MG63 (cell line): ENCODE measurements around the gene KRT86. TPM values are rescaled to one million over a fixed set of nuclear protein-coding genes. Genes with fewer than 3 reads are reported as not detected.
A peak's percentile ranks its signal among the peaks of the same experiment; 100 is the strongest.
"Not testable (repeated sequence)": the region's sequence is repeated elsewhere in the genome, so short reads cannot be mapped to it uniquely, and the experiment has no call there.

Source experiments
- DNase-seq: peaks from one replicate; pipeline ENCODE4 v3.0.0-alpha.2; 2020
- H3K27me3 ChIP-seq: fragments of 250-450 bp; sonication (Bioruptor Pico); 2 replicates; pipeline ENCODE4 v1.5.1; 2020; ENCODE audit warnings: mild to moderate bottlenecking, moderate library complexity
- H3K36me3 ChIP-seq: fragments of 250-450 bp; sonication (Bioruptor Pico); 2 replicates; pipeline ENCODE4 v1.5.1; 2020; ENCODE audit warnings: mild to moderate bottlenecking, moderate library complexity
- H3K4me3 ChIP-seq: fragments of 250-450 bp; sonication (Bioruptor Pico); 2 replicates; pipeline ENCODE4 v1.5.1; 2020; ENCODE audit warnings: mild to moderate bottlenecking, moderate library complexity
- H3K9me3 ChIP-seq: fragments of 250-450 bp; sonication (Bioruptor Pico); 2 replicates; pipeline ENCODE4 v1.5.1; 2020; ENCODE audit warnings: mild to moderate bottlenecking, moderate library complexity
- total RNA-seq: library from RNA; depleted of rRNA; stranded (reverse); fragments of >200 nt; shearing (Covaris generic); gene quantifications from 2 replicates; pipeline ENCODE4 v1.2.3, GENCODE V29; 2014; ENCODE audit warnings: low replicate concordance

The KRT86 gene
- total RNA-seq, 1 experiment from 2014 or later, result 13.6 TPM

- no peak for DNase-seq
- Histone ChIP-seq H3K9me3 (no peaks in the 10 kb centered on the region), H3K4me3 (no peak overlapping the region), H3K27me3 (no peaks in the 10 kb centered on the region), H3K36me3 (no peaks in the 10 kb centered on the region)
These were observed 38.6 kb upstream of the KRT86 start for GRCh38 chr12:52235822-52236361.

- Histone ChIP-seq H3K9me3 (no peaks in the 10 kb centered on the region), H3K27me3 (no peaks in the 10 kb centered on the region), H3K36me3 (no peaks in the 10 kb centered on the region), H3K4me3 (no peak overlapping the region)
- no peak for DNase-seq
These were observed 37.9 kb upstream of the KRT86 start for GRCh38 chr12:52236386-52237050.

GRCh38 chr12:52238207-52238840 is 36.1 kb upstream of the KRT86 start:
- no peak for DNase-seq
- H3K9me3 ChIP-seq, result no peaks in the 10 kb centered on the region
- H3K4me3 ChIP-seq, result no peak overlapping the region

GRCh38 chr12:52238916-52239646 is 35.4 kb upstream of the KRT86 start:
- H3K4me3 ChIP-seq, result no peak overlapping the region
- H3K27me3 ChIP-seq, result no peaks in the 10 kb centered on the region
- no peak for DNase-seq
- H3K9me3 ChIP-seq, result no peaks in the 10 kb centered on the region
- H3K36me3 ChIP-seq, result no peaks in the 10 kb centered on the region

More at GRCh38 chr12:52238207-52238840, 36.1 kb upstream of the KRT86 start:
- H3K27me3 ChIP-seq, result no peaks in the 10 kb centered on the region
- H3K36me3 ChIP-seq, result no peaks in the 10 kb centered on the region

- no peaks in the 10 kb centered on the region for H3K9me3 ChIP-seq
- DNase-seq, result no peak
- H3K36me3 ChIP-seq, result no peaks in the 10 kb centered on the region
- H3K27me3 ChIP-seq, result no peaks in the 10 kb centered on the region
- no peak overlapping the region for H3K4me3 ChIP-seq
These were observed 34.7 kb upstream of the KRT86 start for GRCh38 chr12:52239767-52240166.

GRCh38 chr12:52240247-52240646 is 34.2 kb upstream of the KRT86 start:
- H3K36me3 ChIP-seq, H3K4me3 ChIP-seq, DNase-seq, H3K27me3 ChIP-seq, H3K9me3 ChIP-seq: not testable (repeated sequence)

GRCh38 chr12:52241205-52241842 is 33.1 kb upstream of the KRT86 start:
- H3K36me3 ChIP-seq, result peaks cover 8% of the 10 kb centered on the region
- no peaks in the 10 kb centered on the region for H3K27me3 ChIP-seq
- no peak overlapping the region for H3K4me3 ChIP-seq
- no peak for DNase-seq
- H3K9me3 ChIP-seq, result no peaks in the 10 kb centered on the region

GRCh38 chr12:52242442-52243258 is 31.8 kb upstream of the KRT86 start:
- peaks cover 19% of the 10 kb centered on the region for H3K36me3 ChIP-seq
- no peaks in the 10 kb centered on the region for H3K9me3 ChIP-seq
- no peak for DNase-seq
- H3K4me3 ChIP-seq, result no peak overlapping the region
- H3K27me3 ChIP-seq, result no peaks in the 10 kb centered on the region

GRCh38 chr12:52243259-52243855 is 31.1 kb upstream of the KRT86 start:
- peak; percentile 69 for DNase-seq
- no peak overlapping the region for H3K4me3 ChIP-seq
- H3K36me3 ChIP-seq, result peaks cover 22% of the 10 kb centered on the region

GRCh38 chr12:52243856-52244614 is 30.4 kb upstream of the KRT86 start:
- H3K4me3 ChIP-seq, result peak overlapping the region; percentile 36
- H3K9me3 ChIP-seq, result no peaks in the 10 kb centered on the region
- H3K36me3 ChIP-seq, result peaks cover 23% of the 10 kb centered on the region

More at GRCh38 chr12:52243259-52243855, 31.1 kb upstream of the KRT86 start:
- no peaks in the 10 kb centered on the region for H3K27me3 ChIP-seq
- H3K9me3 ChIP-seq, result no peaks in the 10 kb centered on the region

GRCh38 chr12:52244615-52244994 is 29.8 kb upstream of the KRT86 start:
- DNase-seq, result peak; percentile 44
- H3K9me3 ChIP-seq, result no peaks in the 10 kb centered on the region
- no peaks in the 10 kb centered on the region for H3K27me3 ChIP-seq
- H3K4me3 ChIP-seq, result peak overlapping the region; percentile 36
- peaks cover 27% of the 10 kb centered on the region for H3K36me3 ChIP-seq

More at GRCh38 chr12:52243856-52244614, 30.4 kb upstream of the KRT86 start:
- DNase-seq, result peak; percentile 98
- H3K27me3 ChIP-seq, result no peaks in the 10 kb centered on the region

- H3K27me3 ChIP-seq, result no peaks in the 10 kb centered on the region
- H3K9me3 ChIP-seq, result no peaks in the 10 kb centered on the region
- H3K4me3 ChIP-seq, result peak overlapping the region; percentile 43
- peaks cover 30% of the 10 kb centered on the region for H3K36me3 ChIP-seq
- peak; percentile 83 for DNase-seq
These were observed 29.0 kb upstream of the KRT86 start for GRCh38 chr12:52245259-52245961.

- H3K36me3 ChIP-seq, result peaks cover 30% of the 10 kb centered on the region
- H3K4me3 ChIP-seq, result peak overlapping the region; percentile 43
- no peaks in the 10 kb centered on the region for H3K9me3 ChIP-seq
- no peak for DNase-seq
- H3K27me3 ChIP-seq, result no peaks in the 10 kb centered on the region
These were observed 28.4 kb upstream of the KRT86 start for GRCh38 chr12:52245962-52246569.
